Mucosa of stomach (tissue), 1 donor: ENCODE data around the gene FKBP10.

Source experiments
- H3K27me3 ChIP-seq: one replicate; pipeline ENCODE4 v1.7.0; 2013; ENCODE audit warnings: mild to moderate bottlenecking, low read length; ENCODE audit not compliant: control insufficient read depth, insufficient read depth
- H3K36me3 ChIP-seq: one replicate; pipeline ENCODE4 v1.7.0; 2013; ENCODE audit warnings: low read length; ENCODE audit not compliant: control insufficient read depth, insufficient read depth
- H3K4me1 ChIP-seq: one replicate; pipeline ENCODE4 v1.7.0; 2013; ENCODE audit warnings: mild to moderate bottlenecking, low read length; ENCODE audit not compliant: control insufficient read depth, insufficient read depth
- H3K4me3 ChIP-seq: one replicate; pipeline ENCODE4 v1.7.0; 2013; ENCODE audit warnings: low read length
- H3K9ac ChIP-seq: one replicate; pipeline ENCODE4 v1.7.0; 2013; ENCODE audit warnings: mild to moderate bottlenecking, low read length, moderate library complexity
- H3K9me3 ChIP-seq: one replicate; pipeline ENCODE4 v1.7.0; 2013; ENCODE audit warnings: mild to moderate bottlenecking, low read length, moderate library complexity; ENCODE audit not compliant: control insufficient read depth
- donor health status: Pancreatic carcinoma.

The FKBP10 gene

GRCh38 chr17:41865596-41865893 lies 52.7 kb downstream of the FKBP10 start:
- no peaks in the 10 kb centered on the region for H3K27me3 ChIP-seq
- no peaks in the 10 kb centered on the region for H3K9me3 ChIP-seq
- peaks cover 15% of the 10 kb centered on the region for H3K4me1 ChIP-seq
- H3K9ac ChIP-seq = peak overlapping the region; percentile 87
- H3K36me3 ChIP-seq = peaks cover 9% of the 10 kb centered on the region
- H3K4me3 ChIP-seq = no peak overlapping the region

- Histone ChIP-seq H3K9ac (no peak overlapping the region), H3K4me3 (no peak overlapping the region), H3K4me1 (peaks cover 8% of the 10 kb centered on the region), H3K27me3 (no peaks in the 10 kb centered on the region), H3K9me3 (no peaks in the 10 kb centered on the region), H3K36me3 (peaks cover 12% of the 10 kb centered on the region)
Measured at GRCh38 chr17:41868568-41868967, 55.8 kb downstream of the FKBP10 start.

- H3K27me3 ChIP-seq = no peaks in the 10 kb centered on the region
- no peak overlapping the region for H3K9ac ChIP-seq
- peaks cover 12% of the 10 kb centered on the region for H3K36me3 ChIP-seq
- H3K9me3 ChIP-seq = no peaks in the 10 kb centered on the region
- H3K4me3 ChIP-seq = no peak overlapping the region
- H3K4me1 ChIP-seq = no peaks in the 10 kb centered on the region
Measured at GRCh38 chr17:41869426-41869825, 56.6 kb downstream of the FKBP10 start.

GRCh38 chr17:41870097-41870496 lies 57.3 kb downstream of the FKBP10 start:
- H3K9ac ChIP-seq = no peak overlapping the region
- no peaks in the 10 kb centered on the region for H3K27me3 ChIP-seq
- H3K36me3 ChIP-seq = peaks cover 12% of the 10 kb centered on the region
- H3K4me1 ChIP-seq = no peaks in the 10 kb centered on the region
- H3K4me3 ChIP-seq = no peak overlapping the region
- no peaks in the 10 kb centered on the region for H3K9me3 ChIP-seq

GRCh38 chr17:41870627-41871026 lies 57.8 kb downstream of the FKBP10 start:
- Histone ChIP-seq H3K9me3 (no peaks in the 10 kb centered on the region), H3K27me3 (no peaks in the 10 kb centered on the region), H3K36me3 (peaks cover 12% of the 10 kb centered on the region), H3K4me3 (no peak overlapping the region), H3K4me1 (no peaks in the 10 kb centered on the region), H3K9ac (no peak overlapping the region)

GRCh38 chr17:41871789-41872188 lies 59.0 kb downstream of the FKBP10 start:
- Histone ChIP-seq H3K9me3 (no peaks in the 10 kb centered on the region), H3K4me1 (no peaks in the 10 kb centered on the region), H3K36me3 (peaks cover 10% of the 10 kb centered on the region), H3K4me3 (no peak overlapping the region), H3K27me3 (no peaks in the 10 kb centered on the region), H3K9ac (no peak overlapping the region)
